Stimulated activated CD8-positive, alpha-beta memory T cell treated with anti-CD3 and anti-CD28 coated beads, Interleukin-15, amount 100 ng/mL, for 48 hours (primary cell): ENCODE measurements around the gene EPAS1.

ENCODE experiments used
- DNase-seq, 2 donors: peaks; one replicate each; pipeline ENCODE4 v3.0.0-alpha.2; 2020; ENCODE audit warnings: low read depth in 2 of 2

Gene EPAS1

GRCh38 chr2:46339676-46340459 lies 42.7 kb downstream of the EPAS1 start:
- no peak for DNase-seq

DNA sequence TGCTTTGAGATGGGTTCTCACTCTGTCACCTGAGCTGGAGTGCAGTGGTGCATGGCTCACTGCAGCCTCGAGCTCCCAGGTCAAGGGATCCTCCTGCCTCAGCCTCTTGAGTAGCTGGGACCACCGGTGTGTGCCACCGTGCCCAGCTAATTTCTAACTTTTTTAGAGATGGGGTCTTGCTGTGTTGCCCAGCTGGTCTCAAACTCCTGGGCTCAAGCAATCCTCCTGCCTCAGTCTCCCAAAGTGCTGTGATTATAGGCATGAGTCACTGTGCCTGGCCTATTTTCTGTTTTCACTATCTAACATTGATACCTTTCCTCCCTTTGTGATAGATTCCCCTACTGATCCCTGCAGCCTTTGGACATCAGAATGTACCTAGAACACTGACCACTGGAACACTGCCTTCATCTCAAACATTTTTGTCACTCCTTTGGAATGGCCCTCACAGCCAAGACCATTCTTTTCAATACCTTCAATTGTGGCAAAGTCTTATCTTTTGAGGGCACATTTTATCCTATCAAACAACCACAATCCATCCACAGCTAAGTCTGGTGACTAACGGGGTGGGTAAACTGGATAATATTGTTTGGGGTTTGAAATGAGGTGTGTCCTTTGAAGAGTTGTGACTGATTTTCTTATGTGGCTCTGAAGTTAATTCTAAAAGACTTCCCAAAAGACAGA lies 43.7 kb downstream of the EPAS1 start:
- DNase-seq = no peak

- DNase-seq = no peak
Measured at GRCh38 chr2:46342566-46343315, 45.5 kb downstream of the EPAS1 start.

DNA sequence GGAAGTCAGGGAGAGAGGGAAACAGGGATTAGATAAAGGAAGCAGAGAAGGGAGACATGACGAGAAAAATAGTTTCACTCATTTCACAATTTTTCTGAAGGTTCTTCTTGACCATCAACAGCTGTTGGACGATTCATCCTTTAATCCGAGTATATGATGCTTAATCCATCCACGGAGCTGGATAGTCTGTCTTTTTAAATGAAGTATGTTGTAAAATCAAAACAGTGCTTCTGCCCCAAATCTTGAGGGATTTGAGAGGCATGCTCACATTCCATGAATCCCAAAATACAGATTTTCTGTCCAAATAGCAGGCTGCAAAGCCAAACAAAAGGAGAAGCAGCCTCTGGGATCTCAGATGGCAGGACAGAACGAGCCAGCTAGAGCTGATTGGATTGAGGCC lies 47.5 kb downstream of the EPAS1 start:
- DNase-seq = no peak

DNA sequence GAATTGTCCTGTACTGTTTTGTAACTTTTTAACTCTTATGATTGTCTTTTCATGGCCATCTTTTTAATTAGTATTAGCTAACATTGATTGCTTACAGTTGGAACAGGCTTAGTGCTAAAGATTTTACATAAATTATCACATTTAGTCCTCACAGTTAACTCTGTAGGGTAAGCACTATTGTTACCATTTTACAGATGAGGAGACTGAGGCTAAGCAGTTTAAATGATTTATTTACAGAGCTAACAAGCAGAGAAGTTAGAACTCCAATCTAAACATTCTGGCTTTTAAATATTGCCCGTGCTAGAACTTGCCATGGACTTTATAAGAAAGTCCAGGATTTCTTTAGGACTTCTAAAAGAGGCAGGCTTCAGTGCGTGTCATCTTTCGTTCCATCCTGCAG lies 48.6 kb downstream of the EPAS1 start:
- DNase-seq = no peak

- DNase-seq = no peak
Measured at GRCh38 chr2:46346719-46347118, 49.5 kb downstream of the EPAS1 start.

DNA sequence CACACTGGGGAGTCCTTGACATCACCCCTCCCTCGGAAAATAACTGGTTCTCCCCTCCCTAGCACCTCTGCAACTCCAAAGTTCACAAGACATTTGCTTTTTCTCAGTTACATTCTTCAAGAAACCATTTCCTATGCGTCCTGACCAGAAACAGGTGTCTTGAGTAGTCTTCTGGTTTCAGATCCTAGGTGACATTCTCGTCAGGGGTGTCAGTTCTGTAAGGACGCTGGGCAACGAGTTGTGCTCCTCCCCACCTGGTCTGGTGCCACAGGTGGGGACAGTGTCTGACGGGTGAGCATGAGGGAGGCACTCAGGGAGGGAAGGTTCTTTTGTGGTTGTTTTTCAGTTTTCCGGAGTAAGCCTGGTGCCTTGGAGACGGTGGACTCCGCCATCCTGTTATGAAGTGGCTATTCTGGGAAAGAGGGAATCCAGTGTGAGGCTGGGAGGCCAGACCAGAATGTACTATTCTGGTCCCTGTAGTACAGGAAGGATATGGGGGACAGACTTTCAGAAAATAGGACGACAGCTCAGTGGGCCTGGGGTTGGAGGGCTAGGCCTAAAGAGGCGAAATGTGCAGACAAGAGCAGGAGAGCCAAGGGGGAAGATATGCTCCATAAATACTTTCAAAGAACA lies 50.6 kb downstream of the EPAS1 start:
- no peak for DNase-seq

GRCh38 chr2:46349115-46349547 lies 51.9 kb downstream of the EPAS1 start:
- no peak for DNase-seq

- no peak for DNase-seq
Measured at GRCh38 chr2:46350029-46350689, 53.0 kb downstream of the EPAS1 start.

DNA sequence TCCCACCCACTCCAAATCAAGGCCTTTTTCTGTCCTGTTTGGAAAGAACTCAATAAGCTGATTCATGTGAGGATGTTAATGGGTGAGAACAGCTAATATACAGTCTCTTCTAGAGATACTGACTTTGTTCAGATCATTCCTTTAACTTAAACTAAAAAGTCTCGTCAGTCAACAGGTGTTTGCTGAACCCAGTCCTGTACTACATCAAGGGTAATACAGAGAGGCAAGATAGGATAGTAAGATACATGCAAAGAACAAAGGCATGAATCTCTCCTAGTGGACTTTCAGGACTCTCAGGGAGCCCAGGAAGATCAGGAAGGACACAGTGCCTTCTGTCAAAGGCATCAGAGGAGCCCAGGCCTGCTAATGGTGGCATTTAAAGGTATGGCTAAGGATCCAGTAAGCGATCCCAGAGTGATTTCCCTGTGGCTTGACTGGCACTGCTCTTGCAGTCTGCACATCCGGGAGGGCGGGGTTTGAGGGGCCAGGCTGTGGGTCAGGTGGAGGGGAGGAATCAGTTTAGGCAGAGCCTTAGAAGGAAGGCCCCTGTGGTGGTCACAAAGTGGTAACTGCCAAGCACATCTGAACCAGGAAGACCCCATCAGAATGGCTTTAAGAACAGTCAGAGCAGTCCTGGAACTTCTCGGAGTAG lies 54.0 kb downstream of the EPAS1 start:
- DNase-seq = peak in 1 of 2 donors; percentile 24

DNA sequence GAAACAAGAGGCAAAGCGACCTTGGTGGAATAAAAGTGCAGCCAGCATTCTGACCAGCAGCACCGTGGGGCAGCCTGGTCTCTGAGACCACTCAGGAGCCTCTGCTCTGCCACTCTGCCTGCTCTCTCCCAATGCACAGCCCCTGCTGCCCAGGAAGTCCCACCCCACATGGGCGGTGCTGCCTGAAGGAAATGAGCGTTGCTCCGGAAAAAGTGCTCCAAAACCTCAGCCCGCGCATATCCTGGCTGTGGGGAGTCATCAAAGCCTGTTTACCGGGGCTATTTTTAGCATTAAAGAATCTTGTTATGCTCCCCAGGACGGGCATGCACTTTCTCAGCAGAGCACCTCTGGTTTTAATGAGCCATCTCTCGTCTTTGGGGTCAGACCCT lies 54.5 kb downstream of the EPAS1 start:
- peak; percentile 65 to 73 for DNase-seq

DNA sequence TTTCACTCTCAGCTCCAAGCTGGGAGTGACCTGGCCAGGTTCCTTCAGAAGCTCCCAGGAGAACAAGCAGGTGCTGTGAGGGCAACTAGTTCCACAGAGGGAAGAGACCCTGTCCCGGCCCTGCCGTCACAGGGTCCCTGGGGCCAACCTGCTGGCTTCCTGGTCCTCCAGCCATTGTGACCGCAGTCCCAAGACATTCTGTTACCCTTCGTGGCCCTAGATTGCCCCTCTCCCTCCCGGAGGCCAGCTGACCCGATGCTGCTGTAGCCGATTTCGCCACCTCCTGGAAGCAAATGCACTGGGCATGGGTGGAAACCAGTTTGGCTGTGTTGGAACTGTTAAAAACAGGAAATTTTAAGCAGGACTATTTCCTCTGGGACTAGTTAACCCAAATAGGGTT lies 55.4 kb downstream of the EPAS1 start:
- DNase-seq = no peak

DNA sequence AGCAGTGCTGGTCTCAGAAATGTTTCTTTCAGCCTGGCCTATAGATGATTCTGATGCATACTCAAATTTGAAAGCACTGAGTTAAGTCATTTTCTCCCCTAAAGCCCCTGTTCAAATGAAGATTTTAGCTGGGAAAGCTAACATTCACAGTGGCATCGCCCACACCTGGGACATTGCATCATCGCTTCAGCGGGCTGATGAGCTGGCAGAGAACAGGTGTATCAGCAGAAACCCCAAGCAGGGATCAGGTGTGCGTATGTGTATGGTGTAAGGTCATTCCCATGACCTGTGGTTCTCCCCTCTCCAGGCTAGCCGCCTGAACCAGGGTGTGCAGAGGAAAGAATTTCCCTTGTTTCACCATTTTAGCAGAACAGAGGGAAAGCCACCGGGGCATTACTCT lies 56.3 kb downstream of the EPAS1 start:
- no peak for DNase-seq

DNA sequence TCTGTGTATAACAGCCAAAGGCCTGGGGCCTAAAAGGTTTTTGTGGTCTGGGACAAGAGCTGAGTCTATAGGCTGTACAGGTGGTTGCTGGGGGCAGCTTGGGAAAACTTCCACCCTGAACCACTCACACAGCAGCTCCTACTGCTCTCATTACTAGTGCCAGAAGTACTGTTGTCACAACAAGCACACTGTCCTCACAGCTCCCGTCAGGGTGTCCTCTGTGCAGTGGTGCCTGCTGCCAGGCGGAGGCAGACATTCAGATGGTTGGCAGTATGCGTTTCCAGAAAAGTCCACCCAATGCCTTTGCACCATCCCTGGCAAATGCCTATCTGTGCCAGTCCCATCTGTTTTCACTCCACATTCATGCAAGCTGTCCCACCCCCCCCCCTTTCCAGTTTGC lies 58.5 kb downstream of the EPAS1 start:
- no peak for DNase-seq

GRCh38 chr2:46356991-46357390 lies 59.8 kb downstream of the EPAS1 start:
- no peak for DNase-seq

DNA sequence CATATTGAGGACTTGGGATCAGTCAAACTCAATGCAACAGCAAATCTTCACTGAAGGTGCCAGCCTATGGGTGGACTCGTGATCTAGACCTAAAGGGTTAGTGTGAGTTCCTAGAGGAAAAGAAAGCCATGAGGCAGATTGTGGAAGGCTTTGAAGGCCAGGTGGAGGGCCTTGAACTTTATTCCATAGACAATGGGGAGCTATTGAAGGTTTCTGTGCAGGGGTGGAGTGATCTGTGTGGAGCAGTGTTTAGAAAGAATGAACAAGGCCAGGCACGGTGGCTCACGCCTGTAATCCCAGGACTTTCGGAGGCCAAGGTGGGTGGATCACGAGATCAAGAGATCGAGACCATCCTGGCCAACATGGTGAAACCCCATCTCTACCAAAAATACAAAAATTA lies 61.5 kb downstream of the EPAS1 start:
- no peak for DNase-seq

GRCh38 chr2:46360303-46360702 lies 63.1 kb downstream of the EPAS1 start:
- DNase-seq = no peak

GRCh38 chr2:46361920-46362666 lies 64.9 kb downstream of the EPAS1 start:
- DNase-seq = no peak

DNA sequence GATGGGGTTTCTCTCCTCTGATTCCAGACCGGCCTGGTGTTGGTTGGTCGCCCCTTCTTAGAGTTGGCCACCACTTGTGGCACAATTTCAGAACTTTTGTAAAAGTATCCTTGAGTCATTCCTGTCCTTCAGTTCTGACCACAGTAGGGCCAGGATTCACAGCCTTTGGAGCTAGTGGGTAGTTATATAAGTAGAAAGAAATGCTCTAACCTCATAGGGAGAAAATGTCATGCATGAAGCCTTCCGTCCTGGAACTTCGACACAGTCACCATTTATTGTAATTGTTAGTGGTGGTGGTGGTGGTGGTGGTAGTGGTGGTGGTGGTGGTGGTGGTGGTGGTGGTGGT lies 65.4 kb downstream of the EPAS1 start:
- DNase-seq = no peak

GRCh38 chr2:46363535-46364170 lies 66.4 kb downstream of the EPAS1 start:
- no peak for DNase-seq
